A549 (cell line): ENCODE results near the gene BRI3. TPM values are rescaled to one million over a fixed set of nuclear protein-coding genes. Genes with fewer than 3 reads are reported as not detected.

Experiments used
- ATAC-seq, 2 experiments: fragments of 200-7000 bp in 1 of 2; fragments of >200 bp in 1 of 2; cut with Nextera tagmentation in 1 of 2; cut with Tn5 transposase in 1 of 2; 3 replicates each; pipeline versions ENCODE4 v1.8.0 to v1.9.1; 2018 to 2020; ENCODE audit warnings: mild to moderate bottlenecking in 1 of 2, moderate library complexity in 1 of 2
- CTCF ChIA-PET: fragments of 300-600 bp; sonication (Branson Sonifier 250); formaldehyde crosslinking; extraction: SDS; loops from one replicate; lab custom pipeline; 2021; ENCODE audit warnings: antibody characterized with exemption, inconsistent platforms; lab: Yijun Ruan, JAX
- POLR2A ChIA-PET: fragments of 350-600 bp; formaldehyde crosslinking; extraction: SDS; loops from one replicate; lab custom pipeline; 2021; ENCODE audit warnings: antibody characterized with exemption, inconsistent platforms; lab: Yijun Ruan, JAX
- DNase-seq, 2 experiments: peaks; one replicate each; pipeline versions ENCODE4 v3.0.0 to v3.0.0-alpha.2; 2011 to 2016; ENCODE audit warnings: low read depth in 1 of 2, low spot score in 1 of 2
- FAIRE-seq: peaks from 2 replicates; lab custom pipeline; 2011; peaks lifted over from hg19 to GRCh38; lab: Jason Lieb, UNC
- H3K27ac ChIP-seq, 2 experiments: fragments of >200 bp; sonication (Bioruptor Twin); formaldehyde crosslinking; 3 replicates each; pipeline ENCODE4 v1.5.1; 2016 to 2017
- H3K4me1 ChIP-seq: fragments of >200 bp; sonication (Bioruptor Twin); formaldehyde crosslinking; 3 replicates; pipeline ENCODE4 v1.6.1; 2016
- H3K4me2 ChIP-seq: fragments of >200 bp; sonication (Bioruptor Twin); formaldehyde crosslinking; 3 replicates; pipeline ENCODE4 v1.6.1; 2016
- H3K4me3 ChIP-seq: fragments of >200 bp; sonication (Bioruptor Twin); formaldehyde crosslinking; 3 replicates; pipeline ENCODE4 v1.5.1; 2016
- H3K9me3 ChIP-seq: fragments of >200 bp; sonication (Bioruptor Twin); formaldehyde crosslinking; 3 replicates; pipeline ENCODE4 v1.6.1; 2016
- CBX2 ChIP-seq: fragments of 200-600 bp; sonication (generic); IDR thresholded peaks from 2 replicates; pipeline ENCODE4 v1.6.1; 2016; ENCODE audit warnings: low read depth, mild to moderate bottlenecking, borderline replicate concordance
- CEBPB ChIP-seq, 2 experiments: fragments of >200 bp in 1 of 2; sonication (Bioruptor Twin) in 1 of 2; formaldehyde crosslinking in 1 of 2; IDR thresholded peaks; 2 replicates each; pipeline ENCODE4 v1.6.1; 2012 to 2016
- CHD2 ChIP-seq: fragments of 150-350 bp; IDR thresholded peaks from 2 replicates; pipeline ENCODE4 v1.6.1; 2014; ENCODE audit warnings: low read length; ENCODE audit not compliant: partially characterized antibody
- CHD4 ChIP-seq: fragments of 200-600 bp; sonication (generic); IDR thresholded peaks from 2 replicates; pipeline ENCODE4 v1.6.1; 2016; ENCODE audit warnings: antibody characterized with exemption, mild to moderate bottlenecking, borderline replicate concordance
- EP300 ChIP-seq, 2 experiments: fragments of >200 bp; sonication (Bioruptor Twin); formaldehyde crosslinking; IDR thresholded peaks; 2 replicates in 1 of 2; 3 replicates in 1 of 2; pipeline ENCODE4 v1.6.1; 2016 to 2017
- FOSL2 ChIP-seq, 2 experiments: fragments of 450-650 bp in 1 of 2; fragments of >200 bp in 1 of 2; sonication (Bioruptor Twin) in 1 of 2; formaldehyde crosslinking; IDR thresholded peaks; 2 replicates each; pipeline versions ENCODE4 v1.5.0 to v1.6.1; 2016 to 2020; ENCODE audit warnings: mild to moderate bottlenecking in 1 of 2, moderate library complexity in 1 of 2
- FOXS1 ChIP-seq: fragments of 250-450 bp; sonication (Bioruptor Pico); IDR thresholded peaks from 2 replicates; pipeline ENCODE4 v1.5.0; 2020; ENCODE audit warnings: mild to moderate bottlenecking, moderate library complexity
- HOXB13 ChIP-seq: fragments of 250-450 bp; sonication (Bioruptor Pico); IDR thresholded peaks from 2 replicates; pipeline ENCODE4 v1.5.0; 2020; ENCODE audit warnings: low read depth, mild to moderate bottlenecking, moderate library complexity
- HOXB5 ChIP-seq: fragments of 250-450 bp; sonication (Bioruptor Pico); IDR thresholded peaks from 2 replicates; pipeline ENCODE4 v1.5.0; 2020; ENCODE audit warnings: mild to moderate bottlenecking, moderate library complexity
- JUNB ChIP-seq: fragments of >200 bp; sonication (Bioruptor Twin); formaldehyde crosslinking; IDR thresholded peaks from 2 replicates; pipeline ENCODE4 v1.6.1; 2016
- NR3C1 ChIP-seq: fragments of >200 bp; sonication (Bioruptor Twin); formaldehyde crosslinking; IDR thresholded peaks from 3 replicates; pipeline ENCODE4 v1.6.1; 2017
- POLR2AphosphoS2 ChIP-seq: conservative IDR thresholded peaks from 2 replicates; pipeline ENCODE4 v1.6.1; 2012; ENCODE audit warnings: low read length, improper control_type of control experiment, inconsistent platforms
- RAD21 ChIP-seq, 2 experiments: fragments of >200 bp in 1 of 2; sonication (Bioruptor Twin) in 1 of 2; formaldehyde crosslinking in 1 of 2; IDR thresholded peaks in 1 of 2; conservative IDR thresholded peaks in 1 of 2; 2 replicates in 1 of 2; 3 replicates in 1 of 2; pipeline ENCODE4 v1.6.1; 2012 to 2018; ENCODE audit warnings: inconsistent platforms in 1 of 2
- RARB ChIP-seq: fragments of 250-450 bp; sonication (Bioruptor Pico); IDR thresholded peaks from 2 replicates; pipeline ENCODE4 v1.8.0; 2021; ENCODE audit warnings: mild to moderate bottlenecking, moderate library complexity
- RNF2 ChIP-seq: fragments of 200-600 bp; sonication (generic); IDR thresholded peaks from 2 replicates; pipeline ENCODE4 v1.6.1; 2016; ENCODE audit warnings: low read depth, mild to moderate bottlenecking, antibody characterized with exemption, moderate library complexity, borderline replicate concordance
- ZSCAN20 ChIP-seq: fragments of 250-450 bp; sonication (Bioruptor Pico); IDR thresholded peaks from 2 replicates; pipeline ENCODE4 v1.8.0; 2022; ENCODE audit warnings: mild to moderate bottlenecking, moderate library complexity
- WGBS: methylation state at CpG from one replicate; pipeline ENCODE4 v1.1.6; 2017; ENCODE audit errors: missing lambda C conversion rate; 5-methylcytosine and 5-hydroxymethylcytosine counted together
- polyA plus RNA-seq, 4 experiments: library from polyadenylated mRNA; depleted of rRNA in 3 of 4; stranded (reverse); fragments of >200 nt; fragmentation: RNase III in 1 of 4; extraction: RNeasy Plus Mini Kit Qiagen cat#74134 plus additional on column Dnase treatment in 1 of 4; gene quantifications; 2 replicates in 3 of 4; 3 replicates in 1 of 4; pipeline ENCODE4 v1.2.3, GENCODE V29; 2011 to 2017
- TF ChIP-seq, protein P1 (sequence below): IDR thresholded peaks from 2 replicates; pipeline ENCODE4 v1.6.1; 2012; ENCODE audit warnings: low read depth, borderline replicate concordance
- TF ChIP-seq, protein P2 (sequence below): fragments of 150-350 bp; IDR thresholded peaks from 2 replicates; pipeline ENCODE4 v1.6.1; 2014; ENCODE audit warnings: low read depth, mild to moderate bottlenecking, low read length
- TF ChIP-seq, protein P3 (sequence below): IDR thresholded peaks from 2 replicates; pipeline ENCODE4 v1.6.1; 2012
- TF ChIP-seq, protein P4 (sequence below): fragments of >200 bp; sonication (Bioruptor Twin); formaldehyde crosslinking; IDR thresholded peaks from 3 replicates; pipeline ENCODE4 v1.6.1; 2016

Gene BRI3
- polyA plus RNA-seq, 2 of the 4 experiments (the other 2 are of a cell fraction), result 61.0 to 73.0 TPM

DNA sequence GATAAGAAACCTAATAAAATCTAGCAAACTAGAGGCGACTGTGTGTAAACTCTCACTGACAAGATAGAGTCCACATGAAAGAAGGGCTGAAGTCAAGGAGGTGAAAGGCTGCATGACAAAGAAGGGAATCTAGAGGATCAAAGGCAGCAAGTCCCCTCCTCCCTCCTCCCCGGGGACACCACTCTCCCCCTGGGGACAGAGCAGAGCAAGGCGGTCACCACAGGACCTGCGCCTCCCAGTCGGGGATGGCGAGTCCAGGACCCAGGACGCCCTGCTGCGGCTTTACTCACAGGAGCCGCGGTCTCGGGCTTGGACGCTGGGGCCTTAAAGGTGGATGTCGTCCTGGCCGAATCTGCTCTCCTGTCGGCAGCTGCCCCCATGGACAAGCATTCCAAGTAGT lies 22.4 kb downstream of the BRI3 start:
- H3K4me2 ChIP-seq, result no peak overlapping the region
- H3K27ac ChIP-seq, result no peak overlapping the region
- WGBS, result 94% methylated on average over 15 of the region's 15 CpGs
- no peak for FAIRE-seq
- TF ChIP-seq POLR2AphosphoS2 (0 out of 2 replicates have a peak, but pooled peaks have one; percentile 38), RNF2 (no peak), FOXS1 (no peak), EP300 (IDR thresholded peaks at IDR 0.05) (no peak), CHD2 (no peak), FOSL2 (IDR thresholded peaks at IDR 0.05) (no peak), FOSL2 (CRISPR knock-in tag; IDR thresholded peaks at IDR 0.05) (no peak), RAD21 (conservative IDR thresholded peaks at IDR 0.05 in 1 of 2, IDR thresholded peaks at IDR 0.05 in 1 of 2) (no peak)
- no peak for DNase-seq
- H3K4me3 ChIP-seq, result no peak overlapping the region
- ChIA-PET CTCF (interaction anchor here (1.8 to 2.8 kb wide), 2 partner anchors 16 to 118 kb away, joined by 3 to 10 read pairs; no protein-coding TSS in a partner anchor), POLR2A (no interaction called here)
- no peaks in the 10 kb centered on the region for H3K9me3 ChIP-seq
- ATAC-seq, result no peak
- no peaks in the 10 kb centered on the region for H3K4me1 ChIP-seq

DNA sequence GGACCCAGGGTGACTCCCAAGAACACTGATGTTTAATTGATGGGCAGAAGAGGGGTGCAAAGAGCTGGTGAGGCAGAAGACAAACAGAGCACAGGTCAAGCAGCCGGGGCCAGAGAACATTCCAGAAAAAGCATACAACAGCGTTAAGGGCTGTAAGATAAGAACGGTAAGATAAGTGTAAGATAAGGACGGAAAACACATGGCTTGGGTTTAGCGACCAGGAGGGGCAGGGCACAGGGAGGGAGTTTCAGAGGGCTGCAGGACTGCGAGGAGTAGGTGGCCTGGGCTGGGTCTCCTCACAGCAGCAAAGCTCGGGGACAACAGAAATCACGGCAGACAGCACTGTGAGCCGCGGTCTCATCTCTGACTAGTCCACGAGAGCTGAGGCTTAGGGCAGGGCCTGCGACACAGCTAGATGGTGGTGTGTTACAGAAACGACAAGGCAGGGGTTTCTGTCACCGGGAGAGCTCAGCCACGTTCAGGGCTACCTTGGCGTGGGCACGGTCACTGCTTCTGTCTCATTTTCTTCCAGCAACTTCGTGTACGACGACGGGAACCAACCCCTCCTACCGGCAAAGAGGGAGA lies 24.6 kb downstream of the BRI3 start:
- DNase-seq, result no peak
- Histone ChIP-seq H3K4me2 (no peak overlapping the region), H3K4me3 (no peak overlapping the region), H3K4me1 (no peaks in the 10 kb centered on the region), H3K9me3 (no peaks in the 10 kb centered on the region), H3K27ac (no peak overlapping the region)
- ChIA-PET POLR2A (no interaction called here), CTCF (interaction anchor here (0.7 to 3.9 kb wide), 6 partner anchors 10 to 535 kb away, joined by 3 to 23 read pairs (median 5); partner anchors contain the start of gene BAIAP2L1)
- 96% methylated on average over 22 of the region's 22 CpGs for WGBS
- ATAC-seq, result no peak
- no peak for TF ChIP-seq CBX2
- no peak for TF ChIP-seq JUNB
- TF ChIP-seq, protein P1, sequence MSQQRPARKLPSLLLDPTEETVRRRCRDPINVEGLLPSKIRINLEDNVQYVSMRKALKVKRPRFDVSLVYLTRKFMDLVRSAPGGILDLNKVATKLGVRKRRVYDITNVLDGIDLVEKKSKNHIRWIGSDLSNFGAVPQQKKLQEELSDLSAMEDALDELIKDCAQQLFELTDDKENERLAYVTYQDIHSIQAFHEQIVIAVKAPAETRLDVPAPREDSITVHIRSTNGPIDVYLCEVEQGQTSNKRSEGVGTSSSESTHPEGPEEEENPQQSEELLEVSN, result no peak
- no peak for TF ChIP-seq CHD4
- TF ChIP-seq HOXB5 (CRISPR knock-in tag), result no peak
- no peak for TF ChIP-seq RARB
- TF ChIP-seq, protein P2, sequence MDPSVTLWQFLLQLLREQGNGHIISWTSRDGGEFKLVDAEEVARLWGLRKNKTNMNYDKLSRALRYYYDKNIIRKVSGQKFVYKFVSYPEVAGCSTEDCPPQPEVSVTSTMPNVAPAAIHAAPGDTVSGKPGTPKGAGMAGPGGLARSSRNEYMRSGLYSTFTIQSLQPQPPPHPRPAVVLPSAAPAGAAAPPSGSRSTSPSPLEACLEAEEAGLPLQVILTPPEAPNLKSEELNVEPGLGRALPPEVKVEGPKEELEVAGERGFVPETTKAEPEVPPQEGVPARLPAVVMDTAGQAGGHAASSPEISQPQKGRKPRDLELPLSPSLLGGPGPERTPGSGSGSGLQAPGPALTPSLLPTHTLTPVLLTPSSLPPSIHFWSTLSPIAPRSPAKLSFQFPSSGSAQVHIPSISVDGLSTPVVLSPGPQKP, result no peak
- no peak for TF ChIP-seq HOXB13 (CRISPR knock-in tag)
- TF ChIP-seq RNF2, result no peak
- TF ChIP-seq, protein P3, sequence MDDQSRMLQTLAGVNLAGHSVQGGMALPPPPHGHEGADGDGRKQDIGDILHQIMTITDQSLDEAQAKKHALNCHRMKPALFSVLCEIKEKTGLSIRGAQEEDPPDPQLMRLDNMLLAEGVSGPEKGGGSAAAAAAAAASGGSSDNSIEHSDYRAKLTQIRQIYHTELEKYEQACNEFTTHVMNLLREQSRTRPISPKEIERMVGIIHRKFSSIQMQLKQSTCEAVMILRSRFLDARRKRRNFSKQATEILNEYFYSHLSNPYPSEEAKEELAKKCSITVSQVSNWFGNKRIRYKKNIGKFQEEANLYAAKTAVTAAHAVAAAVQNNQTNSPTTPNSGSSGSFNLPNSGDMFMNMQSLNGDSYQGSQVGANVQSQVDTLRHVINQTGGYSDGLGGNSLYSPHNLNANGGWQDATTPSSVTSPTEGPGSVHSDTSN, result no peak
- TF ChIP-seq NR3C1, result no peak
- no peak for TF ChIP-seq FOSL2 (IDR thresholded peaks at IDR 0.05)
- TF ChIP-seq FOSL2 (CRISPR knock-in tag; IDR thresholded peaks at IDR 0.05), result no peak
- FAIRE-seq, result no peak

DNA sequence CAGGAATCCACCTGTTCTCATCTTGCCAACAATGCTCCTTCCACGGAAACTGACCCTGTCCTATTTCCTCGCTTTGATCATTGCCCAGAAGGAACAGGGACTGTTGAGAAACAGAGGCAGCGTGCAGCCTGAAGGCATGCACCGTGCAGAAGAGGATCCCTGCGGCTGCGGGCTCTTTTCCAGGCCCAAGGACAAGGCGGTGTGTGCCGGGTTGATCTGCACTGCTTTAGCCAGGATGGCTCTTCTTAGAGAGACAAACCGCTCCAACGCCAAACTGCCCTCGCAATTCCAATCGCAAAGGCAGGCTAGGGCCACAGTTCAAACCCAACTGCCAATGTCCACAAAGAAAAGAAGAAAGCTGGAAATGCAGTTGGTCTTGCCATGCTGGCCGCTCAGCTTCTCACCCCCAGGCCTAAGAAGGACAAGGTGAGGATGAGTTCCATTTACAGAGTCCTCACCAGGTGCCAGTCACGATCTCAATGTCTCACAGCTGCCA lies 26.5 kb downstream of the BRI3 start:
- ChIA-PET CTCF (interaction anchor here (1.0 to 3.9 kb wide), 5 partner anchors 12 to 534 kb away, joined by 3 to 23 read pairs (median 5); partner anchors contain the start of gene BAIAP2L1), POLR2A (no interaction called here)
- WGBS, result 97% methylated on average over 14 of the region's 14 CpGs
- Histone ChIP-seq H3K4me3 (no peak overlapping the region), H3K27ac (no peak overlapping the region), H3K4me2 (no peak overlapping the region), H3K9me3 (no peaks in the 10 kb centered on the region), H3K4me1 (no peaks in the 10 kb centered on the region)
- ATAC-seq (no peak), FAIRE-seq (no peak), DNase-seq (no peak)
- TF ChIP-seq, protein P4, sequence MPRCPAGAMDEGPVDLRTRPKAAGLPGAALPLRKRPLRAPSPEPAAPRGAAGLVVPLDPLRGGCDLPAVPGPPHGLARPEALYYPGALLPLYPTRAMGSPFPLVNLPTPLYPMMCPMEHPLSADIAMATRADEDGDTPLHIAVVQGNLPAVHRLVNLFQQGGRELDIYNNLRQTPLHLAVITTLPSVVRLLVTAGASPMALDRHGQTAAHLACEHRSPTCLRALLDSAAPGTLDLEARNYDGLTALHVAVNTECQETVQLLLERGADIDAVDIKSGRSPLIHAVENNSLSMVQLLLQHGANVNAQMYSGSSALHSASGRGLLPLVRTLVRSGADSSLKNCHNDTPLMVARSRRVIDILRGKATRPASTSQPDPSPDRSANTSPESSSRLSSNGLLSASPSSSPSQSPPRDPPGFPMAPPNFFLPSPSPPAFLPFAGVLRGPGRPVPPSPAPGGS, result no peak
- TF ChIP-seq CEBPB (IDR thresholded peaks at IDR 0.05) (no peak), ZSCAN20 (CRISPR knock-in tag) (no peak), FOSL2 (IDR thresholded peaks at IDR 0.05) (no peak), FOSL2 (CRISPR knock-in tag; IDR thresholded peaks at IDR 0.05) (no peak), RNF2 (no peak)
